ENCODE measurements around the gene INHBC.
A peak's percentile ranks its signal among the peaks of the same experiment; 100 is the strongest.

INHBC gene

GRCh38 chr12:57467212-57467874 lies 32.8 kb downstream of the INHBC start:
- DNase-seq (ENCODE audit: low read depth in 1 of 2, low spot score in 1 of 2): no peak

GRCh38 chr12:57467915-57468314 lies 33.3 kb downstream of the INHBC start:
- no peak for DNase-seq (ENCODE audit: low read depth in 1 of 2, low spot score in 1 of 2)

GRCh38 chr12:57469296-57470164 lies 34.9 kb downstream of the INHBC start:
- DNase-seq (ENCODE audit: low read depth in 1 of 2, low spot score in 1 of 2): no peak

- no peak for DNase-seq (ENCODE audit: low read depth in 1 of 2, low spot score in 1 of 2)
Observed at GRCh38 chr12:57470286-57470969, 35.8 kb downstream of the INHBC start.

- DNase-seq (ENCODE audit: low read depth in 1 of 2, low spot score in 1 of 2): no peak
Observed at GRCh38 chr12:57470970-57471656, 36.5 kb downstream of the INHBC start.

- DNase-seq (ENCODE audit: low read depth in 1 of 2, low spot score in 1 of 2): no peak
Observed at GRCh38 chr12:57471661-57472060, 37.1 kb downstream of the INHBC start.

- no peak for DNase-seq (ENCODE audit: low read depth in 1 of 2, low spot score in 1 of 2)
Observed at GRCh38 chr12:57472391-57472790, 37.8 kb downstream of the INHBC start.

- DNase-seq (ENCODE audit: low read depth in 1 of 2, low spot score in 1 of 2): no peak
Observed at GRCh38 chr12:57473392-57473791, 38.8 kb downstream of the INHBC start.

- DNase-seq (ENCODE audit: low read depth in 1 of 2, low spot score in 1 of 2): no peak
Observed at GRCh38 chr12:57473886-57474285, 39.3 kb downstream of the INHBC start.

GRCh38 chr12:57474430-57474829 lies 39.8 kb downstream of the INHBC start:
- no peak for DNase-seq (ENCODE audit: low read depth in 1 of 2, low spot score in 1 of 2)

GRCh38 chr12:57474862-57475261 lies 40.3 kb downstream of the INHBC start:
- no peak for DNase-seq (ENCODE audit: low read depth in 1 of 2, low spot score in 1 of 2)

GRCh38 chr12:57475271-57476161 lies 40.9 kb downstream of the INHBC start:
- DNase-seq (ENCODE audit: low read depth in 1 of 2, low spot score in 1 of 2): no peak

- peak in 1 of 2 donors; percentile 62 for DNase-seq (ENCODE audit: low read depth in 1 of 2, low spot score in 1 of 2)
Observed at GRCh38 chr12:57476162-57476992, 41.8 kb downstream of the INHBC start.

GRCh38 chr12:57476993-57477709 lies 42.6 kb downstream of the INHBC start:
- no peak for DNase-seq (ENCODE audit: low read depth in 1 of 2, low spot score in 1 of 2)

GRCh38 chr12:57477710-57478681 lies 43.4 kb downstream of the INHBC start:
- no peak for DNase-seq (ENCODE audit: low read depth in 1 of 2, low spot score in 1 of 2)

GRCh38 chr12:57479043-57479375 lies 44.4 kb downstream of the INHBC start:
- DNase-seq (ENCODE audit: low read depth in 1 of 2, low spot score in 1 of 2): no peak

- DNase-seq (ENCODE audit: low read depth in 1 of 2, low spot score in 1 of 2): no peak
Observed at GRCh38 chr12:57479376-57480115, 45.0 kb downstream of the INHBC start, which contains the start of gene ARHGAP9. Gene ARHGAP9 (minus strand): TSS chr12:57479866. CDS start chr12:57479406, 460 bp downstream.

Measured in stimulated activated CD4-positive, alpha-beta T cell treated with anti-CD3 and anti-CD28 coated beads, Interleukin-15, amount 100 ng/mL, for 1 hour (primary cell).